HL-60 (cell line): ENCODE measurements around the gene PGRMC2.

ENCODE experiments used
- TF ChIP-seq, protein P1 (sequence below): IDR thresholded peaks from one replicate; pipeline ENCODE4 v1.5.1; 2011; ENCODE audit warnings: low read length, control low read depth, inconsistent platforms; ENCODE audit not compliant: insufficient read depth
- TF ChIP-seq, protein P2 (sequence below): IDR thresholded peaks from 2 replicates; pipeline ENCODE4 v1.6.1; 2012; ENCODE audit warnings: low read depth; ENCODE audit not compliant: insufficient replicate concordance

DNA sequence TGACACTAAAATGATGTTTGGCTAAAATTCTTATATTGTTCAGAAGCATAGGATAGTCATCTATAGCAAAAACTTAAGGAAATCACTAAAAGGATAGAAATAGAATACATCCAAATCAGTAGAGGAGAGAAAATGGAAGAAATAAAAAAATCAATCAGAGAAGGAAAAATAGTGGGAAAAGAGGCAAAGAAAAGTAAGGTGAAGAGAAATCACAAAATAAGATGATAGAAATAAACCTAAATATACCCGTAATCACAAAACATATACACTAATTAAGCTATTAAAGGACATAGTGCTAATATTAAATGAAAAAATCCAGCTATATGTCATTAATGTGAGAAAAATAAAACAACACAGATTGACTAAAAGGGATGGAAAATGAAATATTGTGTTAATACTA is 6.3 kb downstream of the PGRMC2 start:
- TF ChIP-seq, protein P1, sequence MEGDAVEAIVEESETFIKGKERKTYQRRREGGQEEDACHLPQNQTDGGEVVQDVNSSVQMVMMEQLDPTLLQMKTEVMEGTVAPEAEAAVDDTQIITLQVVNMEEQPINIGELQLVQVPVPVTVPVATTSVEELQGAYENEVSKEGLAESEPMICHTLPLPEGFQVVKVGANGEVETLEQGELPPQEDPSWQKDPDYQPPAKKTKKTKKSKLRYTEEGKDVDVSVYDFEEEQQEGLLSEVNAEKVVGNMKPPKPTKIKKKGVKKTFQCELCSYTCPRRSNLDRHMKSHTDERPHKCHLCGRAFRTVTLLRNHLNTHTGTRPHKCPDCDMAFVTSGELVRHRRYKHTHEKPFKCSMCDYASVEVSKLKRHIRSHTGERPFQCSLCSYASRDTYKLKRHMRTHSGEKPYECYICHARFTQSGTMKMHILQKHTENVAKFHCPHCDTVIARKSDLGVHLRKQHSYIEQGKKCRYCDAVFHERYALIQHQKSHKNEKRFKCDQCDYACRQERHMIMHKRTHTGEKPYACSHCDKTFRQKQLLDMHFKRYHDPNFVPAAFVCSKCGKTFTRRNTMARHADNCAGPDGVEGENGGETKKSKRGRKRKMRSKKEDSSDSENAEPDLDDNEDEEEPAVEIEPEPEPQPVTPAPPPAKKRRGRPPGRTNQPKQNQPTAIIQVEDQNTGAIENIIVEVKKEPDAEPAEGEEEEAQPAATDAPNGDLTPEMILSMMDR, result no peak
- TF ChIP-seq, protein P2, sequence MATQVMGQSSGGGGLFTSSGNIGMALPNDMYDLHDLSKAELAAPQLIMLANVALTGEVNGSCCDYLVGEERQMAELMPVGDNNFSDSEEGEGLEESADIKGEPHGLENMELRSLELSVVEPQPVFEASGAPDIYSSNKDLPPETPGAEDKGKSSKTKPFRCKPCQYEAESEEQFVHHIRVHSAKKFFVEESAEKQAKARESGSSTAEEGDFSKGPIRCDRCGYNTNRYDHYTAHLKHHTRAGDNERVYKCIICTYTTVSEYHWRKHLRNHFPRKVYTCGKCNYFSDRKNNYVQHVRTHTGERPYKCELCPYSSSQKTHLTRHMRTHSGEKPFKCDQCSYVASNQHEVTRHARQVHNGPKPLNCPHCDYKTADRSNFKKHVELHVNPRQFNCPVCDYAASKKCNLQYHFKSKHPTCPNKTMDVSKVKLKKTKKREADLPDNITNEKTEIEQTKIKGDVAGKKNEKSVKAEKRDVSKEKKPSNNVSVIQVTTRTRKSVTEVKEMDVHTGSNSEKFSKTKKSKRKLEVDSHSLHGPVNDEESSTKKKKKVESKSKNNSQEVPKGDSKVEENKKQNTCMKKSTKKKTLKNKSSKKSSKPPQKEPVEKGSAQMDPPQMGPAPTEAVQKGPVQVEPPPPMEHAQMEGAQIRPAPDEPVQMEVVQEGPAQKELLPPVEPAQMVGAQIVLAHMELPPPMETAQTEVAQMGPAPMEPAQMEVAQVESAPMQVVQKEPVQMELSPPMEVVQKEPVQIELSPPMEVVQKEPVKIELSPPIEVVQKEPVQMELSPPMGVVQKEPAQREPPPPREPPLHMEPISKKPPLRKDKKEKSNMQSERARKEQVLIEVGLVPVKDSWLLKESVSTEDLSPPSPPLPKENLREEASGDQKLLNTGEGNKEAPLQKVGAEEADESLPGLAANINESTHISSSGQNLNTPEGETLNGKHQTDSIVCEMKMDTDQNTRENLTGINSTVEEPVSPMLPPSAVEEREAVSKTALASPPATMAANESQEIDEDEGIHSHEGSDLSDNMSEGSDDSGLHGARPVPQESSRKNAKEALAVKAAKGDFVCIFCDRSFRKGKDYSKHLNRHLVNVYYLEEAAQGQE, result no peak
